NCI-H446 (cell line): Measurements from ENCODE around the gene GTF2E1.
"Not testable (repeated sequence)": the region's sequence is repeated elsewhere in the genome, so short reads cannot be mapped to it uniquely, and the experiment has no call there.

Experiments
- DNase-seq, 2 experiments: peaks; one replicate each; lab custom pipeline; 2025; lab: John Stamatoyannopoulos, UW

Gene GTF2E1

DNA sequence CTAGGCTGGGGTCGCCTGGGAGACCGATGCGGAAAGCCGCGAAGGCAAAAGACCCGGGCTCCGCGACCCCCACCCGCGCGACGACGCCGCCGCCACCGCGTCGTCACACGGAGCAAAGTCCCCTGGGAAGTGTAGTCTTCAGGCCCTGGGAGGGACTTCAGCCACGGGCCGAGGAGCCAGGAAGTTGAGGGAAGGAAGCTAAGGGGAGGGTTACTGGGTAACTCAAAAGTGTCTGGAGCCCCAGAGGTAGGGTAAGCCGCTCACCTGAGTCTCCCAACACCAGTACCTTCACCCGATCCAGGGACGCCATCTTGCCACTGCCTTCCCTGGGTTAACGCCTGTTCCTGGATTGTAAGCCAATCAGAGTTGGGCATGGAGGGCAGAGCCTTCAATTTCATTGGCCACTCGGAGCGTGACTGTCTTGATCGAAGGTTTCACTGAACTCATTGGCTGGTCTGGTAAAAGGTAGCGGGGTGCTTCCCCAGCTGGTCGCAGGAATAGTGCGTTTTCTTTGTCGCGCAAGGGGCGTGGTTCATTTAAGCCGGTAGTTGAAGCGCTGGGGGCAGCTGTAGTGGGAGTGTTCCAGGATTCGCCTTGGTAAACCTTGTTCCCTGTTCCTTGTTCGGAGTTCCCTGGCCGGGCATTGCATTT, at the start of gene GTF2E1, which contains the start of gene RABL3:
GTF2E1 (plus strand) TSS at position 547 of the 651 bp plus-strand sequence. CDS start 7,809 bp downstream, outside the sequence.
RABL3 (minus strand) TSS at position 319 of the 651 bp plus-strand sequence; CDS start at position 310, 9 bp downstream.
- DNase-seq = peak; percentile 99 to 100

DNA sequence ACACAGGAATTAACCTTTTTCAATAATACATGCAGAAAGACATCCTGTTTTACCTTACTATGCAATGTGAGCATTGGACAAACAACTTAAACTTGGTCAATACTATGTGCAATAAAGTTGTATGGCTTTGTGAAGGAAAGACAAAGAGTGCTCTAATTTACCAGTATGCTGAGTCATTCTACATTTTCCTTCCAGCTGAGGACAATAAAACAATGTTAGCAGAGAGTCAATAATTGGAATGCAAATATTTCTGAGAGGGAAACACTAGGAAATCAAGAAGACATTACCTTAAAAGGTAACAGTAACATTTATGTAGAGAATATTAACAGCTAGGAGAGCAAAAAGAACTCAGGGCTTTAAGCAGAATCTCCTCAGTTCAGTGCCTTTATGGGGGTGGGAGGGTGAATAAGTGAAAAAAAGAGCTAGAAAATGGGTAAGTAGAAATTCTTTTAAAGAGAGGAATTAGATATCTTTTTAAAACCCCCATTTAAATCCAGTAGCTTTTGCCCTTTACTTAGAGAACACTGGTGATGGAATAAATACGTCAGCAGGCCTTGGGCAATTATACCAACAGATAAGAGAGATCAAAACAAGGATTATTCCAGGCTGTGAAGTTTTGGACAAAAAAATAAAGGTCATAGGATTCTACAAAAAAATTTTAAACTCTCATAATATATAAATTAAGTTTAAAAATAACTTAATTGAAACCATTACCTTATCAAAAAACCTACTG, 48.9 kb upstream of the GTF2E1 start:
- no peak for DNase-seq

DNA sequence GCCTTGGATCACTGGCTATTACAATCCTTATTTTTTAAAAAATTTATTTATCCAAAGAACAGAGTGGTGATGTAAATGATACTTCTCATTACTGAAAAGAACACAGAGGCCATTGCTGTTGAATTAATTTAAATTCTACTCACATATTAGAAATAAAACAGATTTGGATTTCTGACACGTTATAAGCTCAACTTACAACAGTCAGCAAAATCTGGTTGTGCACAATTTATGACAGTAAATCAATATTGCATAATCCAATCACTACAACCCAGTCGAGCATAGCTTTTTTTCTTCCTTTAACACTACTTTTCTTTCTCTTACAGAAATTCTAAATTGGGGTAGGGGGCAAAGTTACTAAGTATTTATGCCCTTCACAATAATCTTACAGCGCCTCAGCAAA, 43.2 kb upstream of the GTF2E1 start:
- DNase-seq = no peak

DNA sequence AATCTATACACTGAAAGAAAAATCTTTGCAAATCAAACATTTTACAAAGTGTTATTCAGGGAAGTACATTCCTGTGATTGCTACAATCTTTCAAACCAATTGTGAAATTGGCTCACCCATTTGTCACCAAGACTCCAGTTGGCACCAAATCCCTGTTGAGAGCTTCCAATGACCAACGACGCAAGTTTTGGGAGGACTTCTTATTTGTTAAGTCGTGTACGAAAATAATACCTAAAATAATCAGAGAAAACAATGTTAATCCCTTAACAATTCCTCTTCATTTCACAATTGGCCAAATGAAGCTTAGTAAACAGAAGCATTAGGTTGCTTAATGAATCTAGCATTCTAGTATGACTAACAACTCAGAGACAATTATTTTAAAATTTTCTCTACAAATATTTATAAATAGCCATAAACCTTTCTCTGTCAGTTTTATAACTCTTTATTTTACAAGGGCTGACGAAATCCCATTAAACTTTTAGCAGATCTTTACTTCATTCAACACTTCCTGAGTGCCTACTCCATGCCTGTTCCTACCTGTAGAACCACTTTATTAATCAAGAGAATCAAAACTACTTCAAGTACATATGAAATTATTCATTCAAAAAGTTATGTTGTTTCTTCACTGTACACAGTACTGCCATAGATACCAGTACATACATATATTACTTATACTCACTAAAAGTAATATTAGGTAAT, 36.5 kb upstream of the GTF2E1 start:
- DNase-seq = no peak

DNA sequence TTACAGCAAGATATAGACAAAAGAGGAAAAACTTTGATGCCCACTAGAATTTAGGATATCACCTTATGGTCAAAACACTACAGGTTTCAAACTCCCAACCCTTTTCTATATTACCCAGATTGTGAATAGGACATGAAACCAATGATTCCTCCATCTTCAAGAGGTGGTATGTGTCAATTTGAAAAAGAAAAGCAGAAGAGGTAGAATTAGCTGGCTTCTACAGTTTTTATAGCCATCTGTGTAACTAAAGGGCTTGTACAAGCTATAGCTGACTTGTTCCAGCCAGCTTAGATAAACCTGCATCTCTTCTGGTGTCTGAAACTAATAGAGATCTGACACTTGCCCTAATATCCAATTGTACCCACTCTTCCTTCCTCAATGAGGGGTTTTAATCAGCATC, 35.6 kb upstream of the GTF2E1 start:
- DNase-seq = no peak

DNA sequence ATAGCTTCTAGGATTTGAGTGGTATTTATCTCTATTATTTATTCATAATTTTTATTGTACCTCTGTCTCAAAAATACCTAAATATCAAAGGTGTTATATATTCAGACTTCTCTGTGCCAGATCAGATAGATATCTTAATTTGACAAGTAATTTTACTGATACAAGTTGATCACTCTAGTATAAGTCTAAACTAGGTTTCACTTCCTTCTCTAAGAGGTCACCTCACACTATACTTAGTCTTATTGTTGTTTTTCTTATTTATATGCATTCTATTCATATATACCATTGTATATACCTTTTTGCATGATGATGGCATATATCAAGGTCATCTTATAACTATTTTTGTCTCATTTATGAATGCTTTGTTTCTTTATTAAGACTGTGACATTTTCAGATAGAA, 34.1 kb upstream of the GTF2E1 start:
- no peak for DNase-seq

DNA sequence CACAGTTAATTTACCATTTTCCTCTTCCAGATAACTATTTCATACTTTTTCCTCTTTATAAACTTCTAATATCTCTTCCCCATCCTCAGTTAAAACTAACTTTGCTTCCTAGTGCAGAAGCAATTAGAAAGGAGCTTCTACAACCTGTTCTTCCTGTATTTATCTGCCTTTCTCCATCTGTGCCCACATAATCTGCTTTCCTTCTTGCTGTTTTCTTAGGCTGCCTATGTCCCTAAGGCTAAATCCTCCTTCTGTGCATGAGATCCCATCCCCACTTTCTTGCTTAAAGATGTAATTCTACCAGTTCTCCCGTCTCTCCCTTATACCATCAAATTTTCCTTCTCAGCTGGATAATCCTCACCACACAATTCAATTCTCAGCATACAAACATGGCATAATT, 32.2 kb upstream of the GTF2E1 start:
- no peak for DNase-seq

DNA sequence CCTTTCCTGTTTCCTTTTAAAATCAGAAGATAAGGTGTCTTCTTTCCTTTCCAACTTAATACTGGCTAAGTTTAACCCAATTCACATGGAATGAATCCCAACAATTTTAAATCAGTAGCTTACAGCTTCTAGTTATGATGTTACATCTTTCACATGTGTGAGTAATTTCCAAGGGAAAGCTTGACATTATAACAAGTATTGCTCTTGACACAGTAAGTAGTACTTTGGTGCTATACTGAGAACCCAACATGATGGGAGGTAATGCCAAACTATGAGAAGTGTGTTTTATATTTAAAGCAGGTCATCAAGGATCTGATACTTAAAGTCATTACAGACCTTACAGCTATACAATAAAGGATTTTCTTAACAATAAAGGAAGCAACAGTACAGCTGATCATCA, 29.3 kb upstream of the GTF2E1 start:
- DNase-seq = no peak

DNA sequence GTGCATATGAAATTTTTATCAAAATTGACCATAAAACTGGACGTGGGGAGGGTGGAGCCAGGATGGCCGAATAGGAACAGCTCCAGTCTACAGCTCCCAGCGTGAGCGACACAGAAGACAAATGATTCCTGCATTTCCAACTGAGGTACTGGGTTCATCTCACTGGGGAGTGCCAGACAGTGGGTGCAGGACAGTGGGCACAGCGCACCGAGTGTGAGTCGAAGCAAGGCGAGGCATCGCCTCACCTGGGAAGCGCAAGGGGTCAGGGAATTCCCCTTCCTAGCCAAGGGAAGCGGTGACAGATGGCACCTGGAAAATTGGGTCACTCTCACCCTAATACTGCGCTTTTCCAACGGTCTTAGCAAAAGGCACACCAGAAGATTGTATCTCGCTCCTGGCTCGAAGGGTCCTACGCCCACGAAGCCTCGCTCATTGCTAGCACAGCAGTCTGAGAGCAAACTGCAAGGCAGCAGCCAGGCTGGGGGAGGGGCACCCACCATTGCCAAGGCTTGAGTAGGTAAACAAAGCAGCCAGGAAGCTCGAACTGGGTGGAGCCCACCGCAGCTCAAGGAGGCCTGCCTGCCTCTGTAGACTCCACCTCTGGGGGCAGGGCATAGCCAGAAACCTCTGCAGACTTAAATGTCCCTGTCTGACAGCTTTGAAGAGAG, 23.2 kb upstream of the GTF2E1 start:
- DNase-seq = not testable (repeated sequence)

DNA sequence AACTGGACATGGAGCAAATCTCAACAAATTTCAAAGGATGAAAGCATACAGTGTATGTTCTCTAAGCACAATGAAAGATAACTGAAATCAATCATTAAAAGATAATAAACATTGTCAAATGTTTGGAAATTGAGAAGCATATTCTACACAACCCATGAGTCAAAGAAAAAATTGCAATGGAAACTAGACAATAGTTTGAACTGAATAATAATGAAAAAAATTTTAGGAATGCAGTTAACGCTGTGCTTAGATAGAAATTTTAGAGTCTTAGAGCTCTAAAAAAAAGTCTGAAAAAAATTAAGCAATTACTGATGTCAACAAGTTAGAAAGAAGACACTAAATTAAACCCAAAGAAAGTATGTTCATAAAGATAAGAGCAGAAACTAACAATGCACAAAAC, 15.8 kb upstream of the GTF2E1 start:
- no peak for DNase-seq

DNA sequence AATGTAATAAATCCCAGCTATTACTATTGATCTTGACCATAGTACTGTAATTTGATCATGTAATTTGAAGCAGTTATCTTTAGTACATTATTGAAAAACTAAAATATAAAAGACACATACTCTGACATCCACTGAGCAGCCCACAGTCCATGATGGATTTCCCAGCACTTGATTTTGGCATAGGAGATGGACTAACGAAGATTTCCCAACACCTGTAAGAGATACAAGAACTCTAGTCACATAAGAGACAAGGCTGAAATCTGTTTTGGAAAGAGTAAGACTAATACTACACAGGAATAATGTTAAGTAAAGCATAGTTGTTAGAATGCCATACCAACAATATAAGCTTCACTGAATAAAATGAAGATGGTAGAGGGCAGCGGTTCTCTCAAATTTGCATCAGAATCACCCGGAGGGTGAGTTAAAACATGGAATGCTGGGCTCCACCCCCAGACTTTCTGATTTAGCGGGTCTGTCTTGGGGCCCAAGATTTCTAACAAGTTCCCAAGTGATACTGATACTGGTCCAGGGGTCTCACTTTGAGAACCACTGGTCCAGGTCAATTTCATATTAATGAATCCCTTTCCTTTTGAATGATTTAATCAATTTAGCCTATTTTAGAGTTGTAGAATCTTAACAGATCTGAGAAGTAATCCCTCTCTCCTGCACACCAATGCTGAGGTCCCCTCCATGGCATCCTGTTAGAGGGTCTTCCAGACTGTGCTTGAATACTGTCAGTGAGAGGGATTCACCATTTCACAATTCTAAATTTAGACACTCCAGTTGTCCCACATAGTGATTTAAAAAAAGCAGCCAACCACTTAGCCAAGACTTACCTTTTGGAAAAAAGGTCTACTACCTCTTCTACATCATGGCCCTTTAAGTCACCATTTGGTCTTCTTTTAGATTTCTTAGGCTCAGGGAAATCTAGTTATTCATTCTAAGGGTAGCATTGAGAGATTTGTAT, 11.7 kb upstream of the GTF2E1 start:
- DNase-seq = no peak

DNA sequence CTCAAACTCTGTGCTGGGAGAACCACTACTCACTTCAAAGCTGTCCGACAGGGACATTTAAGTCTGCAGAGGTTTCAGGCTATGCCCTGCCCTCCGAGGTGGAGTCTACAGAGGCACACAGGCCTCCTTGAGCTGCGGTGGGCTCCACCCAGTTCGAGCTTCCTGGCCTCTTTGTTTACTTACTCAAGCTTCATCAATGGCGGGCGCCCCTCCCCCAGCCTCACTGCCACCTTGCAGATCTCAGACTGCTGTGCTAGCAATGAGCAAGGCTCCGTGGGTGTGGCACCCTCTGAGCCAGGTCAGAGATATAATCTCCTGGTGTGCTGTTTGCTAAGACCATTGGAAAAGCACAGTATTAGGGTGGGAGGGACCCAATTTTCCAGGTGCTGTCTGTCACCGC, 4.5 kb upstream of the GTF2E1 start:
- not testable (repeated sequence) for DNase-seq

DNA sequence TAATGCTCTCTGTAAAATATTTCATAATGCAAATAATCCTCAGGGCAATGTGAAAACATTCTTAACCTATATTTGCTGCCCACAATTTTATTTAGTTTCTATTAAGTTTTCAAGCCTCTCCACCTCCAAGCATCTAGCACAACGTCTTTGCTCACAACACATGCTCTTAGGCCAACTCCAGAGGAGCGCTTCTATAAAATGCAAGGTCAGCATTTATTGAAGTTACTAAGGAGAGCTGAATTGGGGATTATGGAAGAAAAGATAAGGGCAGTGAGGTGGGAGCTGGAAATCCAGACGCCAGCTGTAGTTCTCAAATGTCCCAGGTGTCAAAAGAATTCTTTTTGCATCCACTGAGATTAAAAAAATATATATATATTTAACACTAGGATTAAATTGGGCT, 1.2 kb upstream of the GTF2E1 start:
- no peak for DNase-seq

DNA sequence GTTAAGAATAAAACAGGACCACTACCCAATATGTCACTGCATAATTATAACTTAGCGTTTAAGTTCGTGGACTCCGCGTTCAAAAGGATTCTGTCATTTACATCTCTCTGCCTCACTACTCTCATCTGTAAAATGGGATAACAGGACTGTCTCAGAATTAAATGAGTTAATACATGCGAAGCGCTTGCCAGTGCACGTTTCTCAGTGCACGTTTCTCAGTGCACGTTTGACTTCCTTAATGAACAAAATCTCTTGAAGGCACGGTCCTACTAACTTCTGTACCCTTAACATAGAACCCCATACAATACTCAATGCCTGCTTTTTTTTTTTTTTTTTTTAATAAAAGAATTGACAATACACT, 727 bp upstream of the GTF2E1 start:
- DNase-seq = no peak

DNA sequence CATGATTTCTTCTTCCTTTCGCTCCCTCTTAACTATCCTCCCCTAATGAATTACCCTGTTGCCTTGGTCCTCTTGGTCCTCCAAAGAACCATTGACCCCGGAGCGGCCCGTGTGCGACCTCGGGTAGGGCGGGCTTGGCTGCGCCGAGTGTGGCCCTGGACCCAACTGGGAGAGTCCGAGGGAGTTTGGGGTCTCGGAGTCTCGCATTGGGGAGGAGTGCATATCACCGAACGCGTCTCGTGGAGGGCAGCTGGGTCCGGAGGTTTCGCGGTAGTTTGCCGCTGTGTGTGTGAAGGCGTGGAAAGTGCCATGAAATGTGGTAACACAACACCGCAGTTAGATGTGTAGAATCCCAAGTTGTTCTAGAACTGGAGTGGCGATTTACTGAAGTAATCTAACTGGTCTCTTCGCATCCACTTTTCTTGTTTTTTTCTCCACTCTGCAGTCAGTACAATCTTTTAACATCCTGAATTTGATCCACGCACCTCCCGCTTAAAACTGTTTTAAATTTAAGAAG, 363 bp downstream of the GTF2E1 start:
- no peak for DNase-seq

DNA sequence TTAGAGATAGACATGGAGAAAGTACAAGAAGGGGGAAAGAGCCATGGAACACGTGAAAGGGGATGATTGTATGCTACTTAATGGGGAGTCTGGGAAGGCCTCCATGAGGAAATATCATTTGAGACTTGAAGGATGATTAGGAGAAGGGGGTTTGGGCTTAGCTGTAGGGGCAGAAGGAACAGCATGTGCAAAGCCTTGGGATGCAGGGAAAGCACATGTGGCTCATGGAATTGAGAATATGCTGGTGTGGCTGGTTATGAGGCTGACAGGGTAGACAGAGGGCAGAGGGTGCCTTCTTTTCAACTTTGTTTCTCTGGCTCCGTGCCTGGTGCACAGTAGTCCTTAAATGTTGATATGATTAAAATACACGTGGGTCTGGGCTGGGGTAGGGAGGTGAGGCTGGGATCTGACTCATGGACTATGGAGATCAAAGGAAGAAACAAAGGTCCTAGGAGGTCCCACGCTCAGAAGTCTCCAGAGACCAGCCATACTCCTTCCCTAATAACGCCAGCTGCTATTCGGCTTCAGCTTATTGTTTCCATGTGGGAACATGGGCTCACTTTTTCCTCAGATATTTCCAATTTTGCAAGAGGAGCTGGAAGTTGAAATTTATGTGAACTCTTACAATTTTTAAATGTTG, 1.1 kb downstream of the GTF2E1 start:
- DNase-seq = no peak

DNA sequence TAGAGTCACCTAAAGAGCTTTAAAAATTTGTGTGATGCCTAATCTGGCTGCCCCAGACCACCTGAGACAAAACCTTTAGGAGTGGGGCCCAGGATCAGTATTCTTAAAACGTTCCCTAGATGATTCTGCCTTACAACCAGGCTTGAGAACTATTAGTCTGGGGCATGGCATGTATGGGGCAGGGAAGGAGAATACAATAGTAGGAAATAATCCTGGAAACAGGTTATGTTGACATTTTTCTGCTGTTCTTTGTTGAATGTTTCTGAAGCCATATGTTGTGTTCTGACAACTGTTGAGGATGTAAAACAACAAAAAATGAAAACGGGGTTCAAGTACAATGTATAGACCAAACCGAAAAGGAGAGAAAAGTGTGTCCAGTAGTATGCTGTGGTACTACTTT, 2.9 kb downstream of the GTF2E1 start:
- no peak for DNase-seq

DNA sequence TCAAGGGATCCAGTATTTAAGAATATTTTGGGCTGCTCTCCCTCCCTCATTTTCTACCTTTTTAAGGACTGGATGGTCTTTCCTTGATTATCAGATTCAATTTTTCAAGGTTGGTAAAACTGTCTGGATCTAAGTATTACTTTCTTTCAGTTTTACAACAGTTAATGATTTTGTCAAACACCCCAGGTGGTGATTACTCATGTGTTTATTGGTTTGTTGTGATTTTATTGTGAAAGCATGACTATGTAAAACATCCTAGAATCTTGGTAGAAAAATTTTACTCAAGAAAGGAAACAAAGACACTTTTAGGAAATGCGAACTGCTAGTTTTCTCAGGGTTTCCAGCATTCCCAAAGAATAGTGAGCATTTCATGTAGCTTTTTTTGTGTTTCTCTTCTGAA, 7.3 kb downstream of the GTF2E1 start:
- DNase-seq = no peak

DNA sequence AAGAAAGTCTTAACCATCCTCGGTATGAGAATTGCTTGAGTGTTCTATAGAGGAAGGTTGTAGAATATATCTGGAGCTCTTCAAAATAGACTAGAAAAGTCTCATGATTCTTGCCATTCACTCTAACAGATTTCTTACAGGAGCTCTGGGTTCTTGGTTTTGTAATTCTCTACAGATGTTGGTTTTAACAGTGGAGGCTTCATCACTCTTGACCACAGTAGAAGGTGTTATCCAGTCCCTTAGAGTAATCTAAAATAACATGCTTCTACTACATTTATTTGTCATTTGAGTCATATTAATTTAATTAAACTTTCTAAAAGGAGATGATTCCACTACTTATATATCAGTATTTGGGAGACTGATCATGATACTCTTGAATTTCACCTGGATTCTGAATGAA, 9.7 kb downstream of the GTF2E1 start:
- no peak for DNase-seq

DNA sequence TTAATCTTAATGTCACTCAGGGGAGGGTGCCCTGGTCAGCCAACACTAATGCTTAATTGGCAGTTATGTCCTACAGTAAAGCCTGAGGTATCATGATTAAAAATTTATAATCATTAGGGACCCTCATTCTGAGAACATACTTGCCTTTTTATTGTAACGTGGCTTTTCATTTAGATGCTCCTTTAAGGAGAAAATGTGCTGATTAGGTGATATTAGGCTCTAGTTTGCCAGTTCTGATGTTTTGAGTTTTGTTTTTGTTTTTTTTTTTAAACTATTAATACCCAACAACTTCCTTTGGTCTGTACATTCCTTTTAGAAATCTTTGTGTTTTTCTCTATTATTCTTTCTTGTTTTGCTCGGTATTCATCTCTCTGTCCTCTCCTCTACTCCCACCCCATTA, 10.3 kb downstream of the GTF2E1 start:
- DNase-seq = no peak

DNA sequence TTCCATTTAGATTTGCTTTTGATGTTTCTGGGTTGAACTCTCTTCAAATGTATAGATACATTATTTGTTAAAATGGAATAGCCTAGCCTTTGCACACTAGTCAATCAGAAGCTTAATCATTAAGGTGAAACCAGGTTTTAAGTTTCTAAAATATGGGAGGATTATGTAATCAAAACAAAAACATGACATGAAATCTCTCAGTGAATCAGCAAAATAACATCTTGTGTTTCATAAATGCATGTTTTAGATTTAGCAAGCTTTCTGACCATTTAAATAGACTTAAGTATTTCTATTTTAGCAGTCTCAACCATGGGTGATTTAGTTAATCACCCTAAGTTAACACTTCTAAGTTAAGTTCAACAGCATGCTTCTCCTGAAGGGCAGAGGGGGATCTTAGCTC, 11.3 kb downstream of the GTF2E1 start:
- DNase-seq = no peak
